ENCODE data around the gene DCST2.

Gene DCST2

GRCh38 chr1:155048449-155049334, 15.1 kb upstream of the DCST2 start:
- no peak for TF ChIP-seq ZNF274 (IDR thresholded peaks at IDR 0.05; ENCODE audit: low read depth, low read length)
- no peak overlapping the region for H3K4me3 ChIP-seq (ENCODE audit: low read length)

- TF ChIP-seq ZNF274 (IDR thresholded peaks at IDR 0.05; ENCODE audit: low read depth, low read length), result no peak
- no peak overlapping the region for H3K4me3 ChIP-seq (ENCODE audit: low read length)
These were observed 11.5 kb upstream of the DCST2 start for GRCh38 chr1:155044812-155045657.

- TF ChIP-seq ZNF274 (IDR thresholded peaks at IDR 0.05; ENCODE audit: low read depth, low read length), result no peak
These were observed 10.8 kb upstream of the DCST2 start for GRCh38 chr1:155044365-155044764.

GRCh38 chr1:155043793-155044192, 10.2 kb upstream of the DCST2 start:
- no peak overlapping the region for H3K4me3 ChIP-seq (ENCODE audit: low read length)
- TF ChIP-seq ZNF274 (IDR thresholded peaks at IDR 0.05; ENCODE audit: low read depth, low read length), result no peak

More at GRCh38 chr1:155044365-155044764, 10.8 kb upstream of the DCST2 start:
- no peak overlapping the region for H3K4me3 ChIP-seq (ENCODE audit: low read length)

DNA sequence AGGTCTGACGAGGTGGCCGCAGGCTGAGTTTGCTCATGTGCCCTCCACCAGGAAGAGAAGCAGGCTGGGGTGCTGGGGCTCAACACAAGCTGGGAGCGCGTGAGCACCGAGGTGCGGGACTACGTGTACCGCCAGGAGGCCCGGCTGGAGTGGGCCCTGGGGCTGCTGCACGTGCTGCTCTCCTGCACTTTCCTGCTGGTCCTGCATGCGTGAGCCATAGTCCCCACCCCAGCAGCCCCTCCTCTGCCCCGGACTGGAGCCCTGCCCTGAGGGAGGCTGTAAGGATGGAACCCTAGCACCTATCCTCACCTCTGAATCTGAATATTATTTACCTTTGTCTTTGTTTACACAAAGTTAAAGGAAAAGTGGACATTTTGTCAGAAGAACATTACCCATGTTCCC, 9.7 kb upstream of the DCST2 start:
- no peak overlapping the region for H3K4me3 ChIP-seq (ENCODE audit: low read length)
- TF ChIP-seq ZNF274 (IDR thresholded peaks at IDR 0.05; ENCODE audit: low read depth, low read length), result no peak

GRCh38 chr1:155042789-155043188, 9.2 kb upstream of the DCST2 start:
- H3K4me3 ChIP-seq (ENCODE audit: low read length), result no peak overlapping the region
- TF ChIP-seq ZNF274 (IDR thresholded peaks at IDR 0.05; ENCODE audit: low read depth, low read length), result no peak

DNA sequence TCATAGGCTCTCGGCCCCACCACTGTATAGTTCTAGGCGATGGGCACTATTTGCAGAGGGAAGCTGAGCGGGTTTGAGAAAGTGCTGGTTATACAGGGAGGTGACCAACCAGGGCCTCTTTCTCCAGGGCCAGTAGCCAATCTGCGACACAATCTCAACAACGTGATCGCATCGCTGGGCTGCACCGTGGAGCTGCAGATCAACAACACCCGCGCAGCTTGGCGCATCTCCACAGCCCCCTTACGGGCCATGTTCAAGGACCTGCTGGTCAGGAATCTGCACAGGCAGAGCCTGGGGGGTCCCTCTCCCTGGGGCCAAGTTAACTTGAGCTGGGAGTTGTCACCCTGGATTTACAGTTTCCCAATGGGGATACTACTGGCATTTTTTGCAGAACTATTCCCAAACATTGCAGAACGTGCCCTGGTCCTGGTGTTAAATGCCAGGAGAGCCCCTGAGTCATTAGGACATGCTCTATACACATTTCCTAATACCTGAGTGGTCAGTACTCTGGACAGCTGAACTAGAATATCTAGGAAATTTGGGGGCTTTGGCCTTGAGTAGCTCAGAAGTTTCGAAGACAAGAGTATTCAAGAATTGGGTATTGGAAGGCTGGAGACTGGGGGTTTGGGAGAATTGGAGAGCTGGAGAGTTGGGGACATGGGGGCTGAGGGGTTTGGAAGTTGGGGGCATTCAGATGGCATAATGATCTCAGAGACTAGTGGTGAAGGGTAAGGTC, 6.9 kb upstream of the DCST2 start:
- H3K4me3 ChIP-seq (ENCODE audit: low read length), result no peak overlapping the region
- no peak for TF ChIP-seq ZNF274 (IDR thresholded peaks at IDR 0.05; ENCODE audit: low read depth, low read length)

DNA sequence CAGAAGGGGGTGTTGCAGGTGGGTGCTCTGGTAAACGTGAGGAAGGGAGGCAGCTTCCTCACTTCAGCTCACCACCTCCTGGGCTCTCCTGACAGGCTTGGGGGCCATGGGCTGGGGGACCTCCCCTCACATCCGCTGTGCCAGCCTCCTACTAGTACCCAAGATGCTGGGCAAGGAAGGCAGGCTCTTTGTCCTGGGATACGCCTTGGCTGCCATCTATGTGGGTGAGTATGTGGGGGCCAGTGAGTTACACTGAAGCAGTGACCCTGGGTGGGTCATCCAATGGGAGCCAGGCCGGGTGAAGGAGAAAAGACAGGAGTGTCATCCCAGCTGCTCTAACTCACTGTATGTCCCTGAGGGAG, 5.7 kb upstream of the DCST2 start:
- no peak overlapping the region for H3K4me3 ChIP-seq (ENCODE audit: low read length)
- TF ChIP-seq ZNF274 (IDR thresholded peaks at IDR 0.05; ENCODE audit: low read depth, low read length), result no peak

DNA sequence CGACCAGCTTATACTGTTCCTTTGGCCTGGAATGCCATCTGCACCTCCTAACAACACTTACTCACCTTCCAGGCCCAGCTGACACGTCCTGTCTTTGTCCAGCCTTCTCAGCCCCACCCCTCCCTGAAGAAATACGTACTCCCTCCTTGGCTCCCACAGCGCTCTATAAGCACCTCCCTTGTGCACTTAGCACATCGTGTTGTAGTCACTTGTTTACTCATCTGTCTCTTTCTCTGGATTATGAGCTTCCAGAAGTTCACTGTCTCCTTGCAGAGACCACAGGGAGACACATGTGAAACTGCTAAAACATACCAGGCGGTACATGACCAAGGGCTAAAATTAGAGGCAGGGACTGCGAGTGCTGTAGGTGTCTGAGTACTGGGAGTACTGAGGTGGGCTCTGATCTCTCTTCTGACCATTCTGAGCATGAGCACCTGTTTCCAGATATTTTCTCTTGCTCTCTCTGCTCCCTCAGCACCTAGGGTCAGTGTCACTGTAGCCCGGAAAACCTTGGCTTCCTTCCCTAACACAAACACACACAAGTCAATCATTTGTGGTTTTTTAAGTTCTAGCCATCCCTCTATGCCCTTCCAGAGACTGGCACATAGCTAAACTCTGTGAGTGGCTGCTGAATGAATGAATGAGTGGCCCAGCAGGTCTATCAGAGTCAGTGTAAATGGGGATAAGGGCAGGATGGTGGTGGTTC, 5.2 kb upstream of the DCST2 start:
- TF ChIP-seq ZNF274 (IDR thresholded peaks at IDR 0.05; ENCODE audit: low read depth, low read length), result no peak
- H3K4me3 ChIP-seq (ENCODE audit: low read length), result no peak overlapping the region

GRCh38 chr1:155037851-155038441, 4.4 kb upstream of the DCST2 start:
- no peak overlapping the region for H3K4me3 ChIP-seq (ENCODE audit: low read length)
- no peak for TF ChIP-seq ZNF274 (IDR thresholded peaks at IDR 0.05; ENCODE audit: low read depth, low read length)

DNA sequence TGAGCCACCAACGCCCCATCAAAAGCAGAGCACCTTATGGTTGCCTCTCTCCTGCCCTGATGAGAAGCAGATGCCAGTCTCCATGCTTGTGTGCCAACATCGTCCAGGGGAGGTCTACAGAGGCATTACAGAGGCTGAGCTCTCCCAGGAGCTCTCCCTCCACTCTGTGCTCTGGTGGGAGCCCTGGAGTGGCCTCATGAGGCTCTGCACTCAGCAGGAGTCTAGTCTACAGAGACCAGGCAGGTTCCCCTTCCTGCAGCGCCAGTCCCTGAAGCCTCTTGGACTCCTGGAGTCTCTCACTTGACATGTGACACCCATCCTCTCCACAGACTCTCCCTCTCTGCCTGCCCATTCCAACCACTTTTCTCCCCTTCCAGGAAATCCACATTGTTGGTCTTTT, 3.5 kb upstream of the DCST2 start:
- H3K4me3 ChIP-seq (ENCODE audit: low read length), result no peak overlapping the region
- TF ChIP-seq ZNF274 (IDR thresholded peaks at IDR 0.05; ENCODE audit: low read depth, low read length), result no peak

- no peak for TF ChIP-seq ZNF274 (IDR thresholded peaks at IDR 0.05; ENCODE audit: low read depth, low read length)
- H3K4me3 ChIP-seq (ENCODE audit: low read length), result no peak overlapping the region
These were observed 2.4 kb upstream of the DCST2 start for GRCh38 chr1:155035936-155036335.

Measured in GM08714 (cell line).